PC-9 (cell line): ENCODE results near the gene GPR25.

Experiments
- EZH2 ChIP-seq: fragments of 200-600 bp; sonication (generic); IDR thresholded peaks from 2 replicates; pipeline ENCODE4 v1.8.0; 2017; ENCODE audit warnings: antibody characterized with exemption, low read depth
- TF ChIP-seq, protein P1 (sequence below): fragments of 200-600 bp; sonication (generic); conservative IDR thresholded peaks from 2 replicates; pipeline ENCODE4 v1.6.1; 2017; ENCODE audit warnings: mixed run types, antibody characterized with exemption, mild to moderate bottlenecking, moderate library complexity

DNA sequence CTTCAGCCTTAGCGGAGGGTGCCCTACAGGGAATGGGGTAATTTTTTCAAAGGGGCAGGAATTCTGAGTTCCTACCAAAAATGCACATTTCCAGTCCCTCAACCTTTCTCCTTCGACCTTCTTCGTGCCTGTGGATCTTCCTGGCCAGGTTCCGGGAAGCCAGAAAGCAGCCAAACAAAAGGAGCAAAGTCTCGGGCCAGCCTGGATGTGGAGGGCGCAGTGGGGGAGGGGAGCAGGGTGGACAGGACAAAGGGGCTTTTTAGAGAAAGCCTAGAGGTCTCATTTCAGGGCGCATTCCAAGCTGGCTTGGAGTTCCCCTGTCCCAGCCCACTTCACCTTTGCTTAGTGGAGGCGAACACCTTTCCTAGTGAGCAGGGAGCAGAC lies 19.0 kb downstream of the GPR25 start:
- no peak for TF ChIP-seq EZH2
- TF ChIP-seq, protein P1, sequence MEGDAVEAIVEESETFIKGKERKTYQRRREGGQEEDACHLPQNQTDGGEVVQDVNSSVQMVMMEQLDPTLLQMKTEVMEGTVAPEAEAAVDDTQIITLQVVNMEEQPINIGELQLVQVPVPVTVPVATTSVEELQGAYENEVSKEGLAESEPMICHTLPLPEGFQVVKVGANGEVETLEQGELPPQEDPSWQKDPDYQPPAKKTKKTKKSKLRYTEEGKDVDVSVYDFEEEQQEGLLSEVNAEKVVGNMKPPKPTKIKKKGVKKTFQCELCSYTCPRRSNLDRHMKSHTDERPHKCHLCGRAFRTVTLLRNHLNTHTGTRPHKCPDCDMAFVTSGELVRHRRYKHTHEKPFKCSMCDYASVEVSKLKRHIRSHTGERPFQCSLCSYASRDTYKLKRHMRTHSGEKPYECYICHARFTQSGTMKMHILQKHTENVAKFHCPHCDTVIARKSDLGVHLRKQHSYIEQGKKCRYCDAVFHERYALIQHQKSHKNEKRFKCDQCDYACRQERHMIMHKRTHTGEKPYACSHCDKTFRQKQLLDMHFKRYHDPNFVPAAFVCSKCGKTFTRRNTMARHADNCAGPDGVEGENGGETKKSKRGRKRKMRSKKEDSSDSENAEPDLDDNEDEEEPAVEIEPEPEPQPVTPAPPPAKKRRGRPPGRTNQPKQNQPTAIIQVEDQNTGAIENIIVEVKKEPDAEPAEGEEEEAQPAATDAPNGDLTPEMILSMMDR = no peak
